PC-3 (cell line): ENCODE measurements around the gene UGT1A10. TPM values are rescaled to one million over a fixed set of nuclear protein-coding genes. Genes with fewer than 3 reads are reported as not detected.
"Not testable (repeated sequence)": the region's sequence is repeated elsewhere in the genome, so short reads cannot be mapped to it uniquely, and the experiment has no call there.

Experiments
- ATAC-seq: fragments of 200-7000 bp; cut with Tn5 transposase; 2 replicates; pipeline ENCODE4 v1.9.1; 2020; ENCODE audit warnings: mild to moderate bottlenecking, moderate library complexity
- BruUV-seq: library from RNA; stranded (reverse); fragments of 400-500 nt; replicated peaks from 2 replicates; lab custom pipeline; 2021; lab: Mats Ljungman, UMichigan
- CTCF ChIA-PET: fragments of 300-600 bp; sonication (Branson Sonifier 250); formaldehyde crosslinking; loops from one replicate; lab custom pipeline; 2022; ENCODE audit warnings: antibody characterized with exemption; lab: Charles Lee
- POLR2A ChIA-PET: fragments of 300-600 bp; sonication (Branson Sonifier 250); formaldehyde crosslinking; loops from one replicate; lab custom pipeline; 2022; ENCODE audit warnings: antibody characterized with exemption; ENCODE audit not compliant: unreplicated experiment; lab: Charles Lee
- DNase-seq: peaks from one replicate; pipeline ENCODE4 v3.0.0-alpha.2; 2015
- H2AFZ ChIP-seq: fragments of 300-600 bp; sonication (generic); 2 replicates; pipeline ENCODE4 v1.6.0; 2016; ENCODE audit warnings: antibody characterized with exemption, low read length
- H3F3A ChIP-seq: fragments of 300-600 bp; sonication (generic); one replicate; pipeline ENCODE4 v1.6.0; 2017; ENCODE audit warnings: antibody characterized with exemption, low read length, control low read depth, mild to moderate bottlenecking; ENCODE audit not compliant: unreplicated experiment
- H3K27ac ChIP-seq: fragments of 300-600 bp; sonication (generic); 2 replicates; pipeline ENCODE4 v1.5.1; 2016; ENCODE audit warnings: mild to moderate bottlenecking, low read length
- H3K27me3 ChIP-seq: fragments of 300-600 bp; sonication (generic); 2 replicates; pipeline ENCODE4 v1.6.1; 2016; ENCODE audit warnings: low read length, mixed read lengths
- H3K36me3 ChIP-seq: fragments of 300-600 bp; sonication (generic); 2 replicates; pipeline ENCODE4 v1.6.1; 2016; ENCODE audit warnings: low read depth, mixed run types, low read length, mixed read lengths
- H3K4me1 ChIP-seq: fragments of 300-600 bp; sonication (generic); 2 replicates; pipeline ENCODE4 v1.5.1; 2016; ENCODE audit warnings: low read length; ENCODE audit not compliant: insufficient read depth
- H3K4me2 ChIP-seq: fragments of 300-600 bp; sonication (generic); 2 replicates; pipeline ENCODE4 v1.6.0; 2016; ENCODE audit warnings: low read length
- H3K4me3 ChIP-seq: fragments of 300-600 bp; sonication (generic); 2 replicates; pipeline ENCODE4 v1.5.1; 2016; ENCODE audit warnings: mild to moderate bottlenecking, low read length, mixed read lengths
- H3K79me2 ChIP-seq: fragments of 300-600 bp; sonication (generic); 2 replicates; pipeline ENCODE4 v1.6.1; 2017; ENCODE audit warnings: low read length, mixed read lengths
- H3K9ac ChIP-seq: fragments of 300-600 bp; sonication (generic); 2 replicates; pipeline ENCODE4 v1.6.0; 2016; ENCODE audit warnings: mild to moderate bottlenecking, low read length
- H3K9me2 ChIP-seq: fragments of 300-600 bp; sonication (generic); replicated peaks from 2 replicates; pipeline ENCODE4 v1.6.1; 2016; ENCODE audit warnings: mixed run types, low read length, mixed read lengths
- H3K9me3 ChIP-seq: fragments of 300-600 bp; sonication (generic); 2 replicates; pipeline ENCODE4 v1.6.1; 2016; ENCODE audit warnings: low read length, mixed read lengths
- H4K20me1 ChIP-seq: fragments of 300-600 bp; sonication (generic); 2 replicates; pipeline ENCODE4 v1.6.1; 2016; ENCODE audit warnings: low read length, mixed read lengths
- EZH2 ChIP-seq: fragments of 300-600 bp; sonication (generic); IDR thresholded peaks from one replicate; pipeline ENCODE4 v1.6.1; 2017; ENCODE audit warnings: antibody characterized with exemption, mild to moderate bottlenecking, low read length; ENCODE audit not compliant: unreplicated experiment
- EZH2phosphoT487 ChIP-seq: fragments of 300-600 bp; sonication (generic); IDR thresholded peaks from 2 replicates; pipeline ENCODE4 v1.6.1; 2018; ENCODE audit warnings: mild to moderate bottlenecking, antibody characterized with exemption, low read length, borderline replicate concordance
- intact Hi-C: fragments of 100-400 bp; cut with micrococcal nuclease; formaldehyde crosslinking; loops from 2 replicates; pipeline ENCODE4 v1.9.0; 2023
- total RNA-seq: library from RNA; depleted of rRNA; stranded (reverse); fragments of >200 nt; gene quantifications from 2 replicates; pipeline ENCODE4 v1.2.3, GENCODE V29; 2014
- TF ChIP-seq, protein P1 (sequence below): fragments of 300-600 bp; sonication (generic); conservative IDR thresholded peaks from 2 replicates; pipeline ENCODE4 v1.5.1; 2017; ENCODE audit warnings: antibody characterized with exemption, low read depth, mild to moderate bottlenecking, low read length

Gene UGT1A10
- total RNA-seq, 1 experiment from 2014 or later: not detected

DNA sequence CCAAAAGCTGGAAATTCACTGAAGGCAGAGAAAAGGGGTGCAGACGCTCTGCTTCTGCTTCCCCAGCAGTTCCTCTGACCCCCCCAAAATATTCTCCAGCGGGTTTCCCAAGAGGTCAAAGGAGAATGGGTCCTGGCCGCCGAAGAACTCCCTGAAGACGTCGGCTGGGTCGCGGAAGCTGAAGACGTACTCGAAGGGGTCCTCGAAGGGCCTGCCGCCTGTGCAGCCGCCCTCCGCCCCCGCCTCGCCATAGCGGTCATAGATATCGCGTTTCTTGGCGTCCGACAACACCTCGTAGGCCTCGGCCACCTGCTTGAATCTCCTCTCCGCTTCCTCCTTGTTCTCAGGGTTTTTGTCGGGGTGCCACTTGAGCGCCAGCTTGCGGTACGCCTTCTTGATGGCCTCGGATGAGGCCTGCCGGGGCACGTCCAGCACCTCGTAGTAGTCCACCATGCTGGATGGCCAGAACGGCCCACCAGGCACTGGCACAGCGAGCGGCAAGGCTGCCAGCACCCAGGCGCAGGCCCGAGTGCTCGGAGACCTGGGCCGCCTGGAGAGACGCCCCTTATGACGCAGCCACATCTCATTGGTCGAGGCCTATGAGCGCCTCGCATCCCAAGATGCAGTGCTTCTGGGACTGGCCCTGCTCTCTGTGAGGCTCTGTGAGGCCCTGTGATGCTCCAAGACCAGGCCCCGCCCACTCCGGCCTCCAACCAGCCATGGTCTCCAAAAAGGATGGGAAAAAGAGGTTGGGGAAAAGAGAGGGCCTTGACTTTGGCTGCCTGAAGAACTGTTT lies 107.4 kb downstream of the UGT1A10 start:
- TF ChIP-seq, protein P1, sequence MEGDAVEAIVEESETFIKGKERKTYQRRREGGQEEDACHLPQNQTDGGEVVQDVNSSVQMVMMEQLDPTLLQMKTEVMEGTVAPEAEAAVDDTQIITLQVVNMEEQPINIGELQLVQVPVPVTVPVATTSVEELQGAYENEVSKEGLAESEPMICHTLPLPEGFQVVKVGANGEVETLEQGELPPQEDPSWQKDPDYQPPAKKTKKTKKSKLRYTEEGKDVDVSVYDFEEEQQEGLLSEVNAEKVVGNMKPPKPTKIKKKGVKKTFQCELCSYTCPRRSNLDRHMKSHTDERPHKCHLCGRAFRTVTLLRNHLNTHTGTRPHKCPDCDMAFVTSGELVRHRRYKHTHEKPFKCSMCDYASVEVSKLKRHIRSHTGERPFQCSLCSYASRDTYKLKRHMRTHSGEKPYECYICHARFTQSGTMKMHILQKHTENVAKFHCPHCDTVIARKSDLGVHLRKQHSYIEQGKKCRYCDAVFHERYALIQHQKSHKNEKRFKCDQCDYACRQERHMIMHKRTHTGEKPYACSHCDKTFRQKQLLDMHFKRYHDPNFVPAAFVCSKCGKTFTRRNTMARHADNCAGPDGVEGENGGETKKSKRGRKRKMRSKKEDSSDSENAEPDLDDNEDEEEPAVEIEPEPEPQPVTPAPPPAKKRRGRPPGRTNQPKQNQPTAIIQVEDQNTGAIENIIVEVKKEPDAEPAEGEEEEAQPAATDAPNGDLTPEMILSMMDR: no peak
- no peak for TF ChIP-seq EZH2
- no peak for TF ChIP-seq EZH2phosphoT487
- Histone ChIP-seq H3K9me2 (no peaks in the 10 kb centered on the region), H3K4me1 (no peaks in the 10 kb centered on the region), H3F3A (no peaks in the 10 kb centered on the region), H3K27ac (no peak overlapping the region), H3K36me3 (no peaks in the 10 kb centered on the region), H3K4me2 (no peak overlapping the region), H3K9ac (no peak overlapping the region), H2AFZ (no peak overlapping the region), H3K27me3 (no peaks in the 10 kb centered on the region), H3K4me3 (no peak overlapping the region), H3K9me3 (no peaks in the 10 kb centered on the region), H3K79me2 (no peaks in the 10 kb centered on the region), H4K20me1 (no peaks in the 10 kb centered on the region)
- DNase-seq (no peak), ATAC-seq (no peak)
- no TSS peak for BruUV-seq
- CTCF ChIA-PET: no interaction called here
- POLR2A ChIA-PET: no interaction called here
- intact Hi-C loops: no loop called here

- Histone ChIP-seq H3K4me1 (no peaks in the 10 kb centered on the region), H3K27ac (no peak overlapping the region), H3K9me3 (no peaks in the 10 kb centered on the region), H3K4me2 (no peak overlapping the region), H3K9me2 (no peaks in the 10 kb centered on the region), H3K36me3 (no peaks in the 10 kb centered on the region), H3K79me2 (no peaks in the 10 kb centered on the region), H3K4me3 (no peak overlapping the region), H3F3A (no peaks in the 10 kb centered on the region), H3K27me3 (no peaks in the 10 kb centered on the region), H4K20me1 (no peaks in the 10 kb centered on the region), H3K9ac (no peak overlapping the region), H2AFZ (no peak overlapping the region)
- intact Hi-C loops: no loop called here
- POLR2A ChIA-PET: no interaction called here
- TF ChIP-seq EZH2phosphoT487 (no peak), EZH2 (no peak)
- TF ChIP-seq, protein P1: no peak
- ATAC-seq: no peak
- CTCF ChIA-PET: no interaction called here
- no peak for DNase-seq
- BruUV-seq: no TSS peak
Observed at GRCh38 chr2:233745073-233745755, 109.0 kb downstream of the UGT1A10 start.

GRCh38 chr2:233745838-233746237 lies 109.6 kb downstream of the UGT1A10 start:
- H3F3A ChIP-seq, H3K79me2 ChIP-seq, H3K4me3 ChIP-seq, H3K27me3 ChIP-seq, H3K36me3 ChIP-seq, H4K20me1 ChIP-seq, ATAC-seq, H3K9me2 ChIP-seq, H3K9me3 ChIP-seq, DNase-seq, BruUV-seq, CTCF ChIA-PET, H3K9ac ChIP-seq, intact Hi-C loops, H3K4me2 ChIP-seq, H2AFZ ChIP-seq, H3K4me1 ChIP-seq, POLR2A ChIA-PET, H3K27ac ChIP-seq: not testable (repeated sequence)
